Astrocyte (in vitro differentiated cells and primary cell): Measurements from ENCODE around the gene RHCG. TPM values are rescaled to one million over a fixed set of nuclear protein-coding genes. Genes with fewer than 3 reads are reported as not detected.

Source experiments
- DNase-seq: peaks from one replicate; pipeline ENCODE4 v3.0.0-alpha.2; 2010; ENCODE audit warnings: low read depth
- FAIRE-seq: peaks from 2 replicates; lab custom pipeline; 2011; peaks lifted over from hg19 to GRCh38; lab: Jason Lieb, UNC
- H2AFZ ChIP-seq: 2 replicates; pipeline ENCODE4 v1.6.0; 2012; ENCODE audit warnings: low read depth, low read length, inconsistent platforms
- H3K27ac ChIP-seq: 2 replicates; pipeline ENCODE4 v1.5.1; 2011; ENCODE audit warnings: low read depth, low read length, inconsistent platforms
- H3K27me3 ChIP-seq: 2 replicates; pipeline ENCODE4 v1.6.0; 2011; ENCODE audit warnings: low read length, inconsistent platforms; ENCODE audit not compliant: insufficient read depth
- H3K36me3 ChIP-seq: 2 replicates; pipeline ENCODE4 v1.5.1; 2011; ENCODE audit warnings: low read length, inconsistent platforms; ENCODE audit not compliant: insufficient read depth
- H3K4me1 ChIP-seq: 2 replicates; pipeline ENCODE4 v1.5.1; 2011; ENCODE audit warnings: low read length, inconsistent platforms; ENCODE audit not compliant: insufficient read depth
- H3K4me2 ChIP-seq: 2 replicates; pipeline ENCODE4 v1.6.0; 2012; ENCODE audit warnings: low read length, inconsistent platforms
- H3K4me3 ChIP-seq: 2 replicates; pipeline ENCODE4 v1.5.1; 2011; ENCODE audit warnings: low read depth, mild to moderate bottlenecking, low read length, inconsistent platforms; ENCODE audit not compliant: insufficient read depth
- H3K79me2 ChIP-seq: 2 replicates; pipeline ENCODE4 v1.6.0; 2012; ENCODE audit warnings: mild to moderate bottlenecking, low read length, inconsistent platforms; ENCODE audit not compliant: insufficient read depth
- H3K9ac ChIP-seq: 2 replicates; pipeline ENCODE4 v1.6.0; 2012; ENCODE audit warnings: mild to moderate bottlenecking, low read length, inconsistent platforms
- H3K9me3 ChIP-seq: 2 replicates; pipeline ENCODE4 v1.5.1; 2012; ENCODE audit warnings: low read depth, mild to moderate bottlenecking, low read length, inconsistent platforms; ENCODE audit not compliant: insufficient read depth
- H4K20me1 ChIP-seq: 2 replicates; pipeline ENCODE4 v1.6.0; 2012; ENCODE audit warnings: low read length, inconsistent platforms; ENCODE audit not compliant: insufficient read depth
- H3K27ac Mint-ChIP-seq: one replicate; pipeline ENCODE4 v1.8.0; 2021; ENCODE audit warnings: mild to moderate bottlenecking, mixed read lengths; ENCODE audit not compliant: unreplicated experiment
- H3K27me3 Mint-ChIP-seq: one replicate; pipeline ENCODE4 v1.8.0; 2021; ENCODE audit warnings: low read depth, mixed read lengths; ENCODE audit not compliant: unreplicated experiment
- H3K36me3 Mint-ChIP-seq: one replicate; pipeline ENCODE4 v1.8.0; 2021; ENCODE audit warnings: low read depth, mixed read lengths; ENCODE audit not compliant: unreplicated experiment
- H3K4me1 Mint-ChIP-seq: one replicate; pipeline ENCODE4 v1.8.0; 2021; ENCODE audit warnings: low read depth, mixed read lengths; ENCODE audit not compliant: unreplicated experiment
- H3K4me3 Mint-ChIP-seq: one replicate; pipeline ENCODE4 v1.8.0; 2021; ENCODE audit warnings: mild to moderate bottlenecking, moderate library complexity, mixed read lengths; ENCODE audit not compliant: unreplicated experiment
- H3K9me3 Mint-ChIP-seq: one replicate; pipeline ENCODE4 v1.8.0; 2021; ENCODE audit warnings: mild to moderate bottlenecking, mixed read lengths; ENCODE audit not compliant: unreplicated experiment
- CTCF ChIP-seq: IDR thresholded peaks from 2 replicates; pipeline ENCODE4 v1.5.1; 2011; ENCODE audit warnings: low read depth, mild to moderate bottlenecking, inconsistent platforms, low read length, moderate library complexity; ENCODE audit not compliant: insufficient read depth
- EZH2 ChIP-seq: IDR thresholded peaks from 2 replicates; pipeline ENCODE4 v1.6.1; 2012; ENCODE audit warnings: mild to moderate bottlenecking, low read length, inconsistent platforms; ENCODE audit not compliant: insufficient read depth
- total RNA-seq: library from RNA; stranded (reverse); gene quantifications from 2 replicates; pipeline ENCODE4 v1.2.1, GENCODE V29; 2021

The RHCG gene
- total RNA-seq, 1 donor from 2014 or later, result 0.18 TPM

DNA sequence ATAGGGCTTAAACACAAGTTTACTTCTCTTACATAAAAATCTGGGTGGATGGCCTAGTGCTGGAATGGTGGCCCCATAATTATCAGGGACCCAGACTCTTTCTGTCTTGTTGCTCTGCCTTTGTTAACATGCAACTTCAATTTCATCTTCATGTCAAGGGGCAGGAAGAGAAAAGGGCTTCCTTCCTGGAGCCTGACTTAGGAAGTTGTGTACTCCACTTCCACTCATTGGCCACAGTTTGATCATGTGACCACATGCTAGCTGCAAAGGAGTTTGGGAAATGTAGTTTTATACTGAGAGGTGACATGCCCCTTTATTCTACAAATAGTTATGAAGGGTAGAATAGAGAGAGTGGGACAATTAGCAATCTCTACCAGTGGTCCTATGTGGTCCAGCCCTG, 39.3 kb downstream of the RHCG start:
- no peak overlapping the region for H2AFZ ChIP-seq
- no peak overlapping the region for H3K4me3 ChIP-seq
- H3K9ac ChIP-seq, result no peak overlapping the region
- Mint-ChIP-seq H3K36me3 (no peaks in the 10 kb centered on the region), H3K27me3 (peaks cover 55% of the 10 kb centered on the region), H3K4me1 (no peaks in the 10 kb centered on the region), H3K27ac (no peak overlapping the region), H3K4me3 (no peak overlapping the region), H3K9me3 (peaks cover 3% of the 10 kb centered on the region)
- no peak overlapping the region for H3K27ac ChIP-seq
- TF ChIP-seq CTCF (no peak), EZH2 (no peak)
- no peaks in the 10 kb centered on the region for H3K9me3 ChIP-seq
- no peaks in the 10 kb centered on the region for H3K36me3 ChIP-seq
- FAIRE-seq (no peak), DNase-seq (no peak)
- peaks cover 4% of the 10 kb centered on the region for H3K27me3 ChIP-seq
- H3K79me2 ChIP-seq, result no peaks in the 10 kb centered on the region
- H4K20me1 ChIP-seq, result no peaks in the 10 kb centered on the region
- no peaks in the 10 kb centered on the region for H3K4me1 ChIP-seq
- no peak overlapping the region for H3K4me2 ChIP-seq

- no peak overlapping the region for H3K27ac Mint-ChIP-seq
- peaks cover 60% of the 10 kb centered on the region for H3K27me3 Mint-ChIP-seq
- no peak overlapping the region for H3K4me3 ChIP-seq
- no peaks in the 10 kb centered on the region for H3K36me3 Mint-ChIP-seq
- no peak for FAIRE-seq
- H2AFZ ChIP-seq, result no peak overlapping the region
- no peaks in the 10 kb centered on the region for H3K4me1 Mint-ChIP-seq
- H3K36me3 ChIP-seq, result no peaks in the 10 kb centered on the region
- H3K27ac ChIP-seq, result no peak overlapping the region
- H3K9ac ChIP-seq, result no peak overlapping the region
- H3K4me3 Mint-ChIP-seq, result no peak overlapping the region
- no peaks in the 10 kb centered on the region for H3K79me2 ChIP-seq
- DNase-seq, result no peak
- no peak for TF ChIP-seq EZH2
- no peak for TF ChIP-seq CTCF
- H3K4me1 ChIP-seq, result no peaks in the 10 kb centered on the region
- H3K9me3 Mint-ChIP-seq, result peaks cover 3% of the 10 kb centered on the region
- H4K20me1 ChIP-seq, result no peaks in the 10 kb centered on the region
- peaks cover 4% of the 10 kb centered on the region for H3K27me3 ChIP-seq
- H3K4me2 ChIP-seq, result no peak overlapping the region
- H3K9me3 ChIP-seq, result no peaks in the 10 kb centered on the region
Measured at GRCh38 chr15:89455535-89455934, 40.8 kb downstream of the RHCG start.

DNA sequence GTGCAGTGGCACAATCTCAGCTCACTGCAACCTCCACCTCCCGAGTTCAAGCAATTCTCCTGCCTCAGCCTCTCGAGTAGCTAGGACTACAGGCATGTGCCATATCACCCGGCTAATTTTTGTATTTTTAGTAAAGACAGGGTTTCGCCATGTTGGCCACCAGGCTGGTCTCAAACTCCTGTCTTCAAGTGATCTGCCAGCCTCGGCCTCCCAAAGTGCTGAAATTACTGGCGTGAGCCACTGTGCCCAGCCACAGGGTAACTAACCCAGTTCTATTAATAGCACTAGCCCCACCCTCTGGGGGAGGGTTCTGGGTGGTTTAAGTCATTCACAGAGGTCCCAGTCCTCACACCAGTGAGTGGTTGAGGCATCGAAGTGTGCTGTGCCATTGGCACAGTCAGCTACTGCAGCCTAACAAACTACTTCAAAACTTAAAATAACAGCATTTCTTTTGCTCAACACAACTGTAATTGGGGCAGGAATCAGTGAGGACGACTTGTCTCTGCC, 44.0 kb downstream of the RHCG start:
- Mint-ChIP-seq H3K36me3 (no peaks in the 10 kb centered on the region), H3K27ac (no peak overlapping the region), H3K9me3 (peaks cover 3% of the 10 kb centered on the region), H3K4me3 (no peak overlapping the region), H3K27me3 (peaks cover 48% of the 10 kb centered on the region), H3K4me1 (peaks cover 7% of the 10 kb centered on the region)
- Histone ChIP-seq H3K4me3 (no peak overlapping the region), H3K36me3 (no peaks in the 10 kb centered on the region), H3K79me2 (no peaks in the 10 kb centered on the region), H3K27me3 (peaks cover 28% of the 10 kb centered on the region), H3K9me3 (no peaks in the 10 kb centered on the region), H3K27ac (no peak overlapping the region), H3K4me2 (no peak overlapping the region), H4K20me1 (no peaks in the 10 kb centered on the region), H2AFZ (no peak overlapping the region), H3K9ac (no peak overlapping the region), H3K4me1 (peaks cover 6% of the 10 kb centered on the region)
- FAIRE-seq (no peak), DNase-seq (no peak)
- no peak for TF ChIP-seq EZH2
- no peak for TF ChIP-seq CTCF
